Right lobe of liver (tissue), 6 donors: Measurements from ENCODE around the gene ATP1A3. TPM values are rescaled to one million over a fixed set of nuclear protein-coding genes. Genes with fewer than 3 reads are reported as not detected.

ENCODE experiments used
- ATAC-seq, 4 donors: fragments of 200-7000 bp; cut with Tn5 transposase; one replicate each; pipeline ENCODE4 v1.9.1; 2020; ENCODE audit warnings: mild to moderate bottlenecking in 4 of 4, moderate library complexity in 4 of 4
- DNase-seq, 3 donors: peaks; one replicate each; pipeline ENCODE4 v3.0.0-alpha.2; 2020
- H3K27ac ChIP-seq, 3 donors: fragments of 200-600 bp; one replicate each; pipeline ENCODE4 v1.8.0; 2022
- H3K27me3 ChIP-seq, 2 donors: fragments of 200-600 bp; one replicate each; pipeline ENCODE4 v1.8.0; 2022
- H3K36me3 ChIP-seq, 4 donors: fragments of 200-600 bp; sonication (generic) in 1 of 4; one replicate each; pipeline versions ENCODE4 v1.5.1 to v1.8.0; 2017 to 2022; ENCODE audit warnings: control low read depth in 1 of 4
- H3K4me1 ChIP-seq, 4 donors: fragments of 200-600 bp; sonication (generic) in 1 of 4; one replicate each; pipeline versions ENCODE4 v1.5.1 to v1.8.0; 2017 to 2022; ENCODE audit warnings: control low read depth in 1 of 4
- H3K4me3 ChIP-seq, 3 donors: fragments of 200-600 bp; one replicate each; pipeline ENCODE4 v1.8.0; 2022
- H3K9me3 ChIP-seq, 4 donors: fragments of 200-600 bp; sonication (generic) in 1 of 4; one replicate each; pipeline versions ENCODE4 v1.5.1 to v1.8.0; 2017 to 2022; ENCODE audit warnings: control low read depth in 1 of 4
- CTCF ChIP-seq, 4 donors: fragments of 200-600 bp in 3 of 4; fragments of 450-650 bp in 1 of 4; IDR thresholded peaks; one replicate each; pipeline versions ENCODE4 v1.5.1 to v1.8.0; 2016 to 2022; ENCODE audit warnings: antibody characterized with exemption in 4 of 4, mild to moderate bottlenecking in 2 of 4
- POLR2A ChIP-seq: fragments of 450-650 bp; IDR thresholded peaks from one replicate; pipeline ENCODE4 v1.6.1; 2017; ENCODE audit warnings: antibody characterized with exemption, mild to moderate bottlenecking
- WGBS: methylation state at CpG from one replicate; pipeline ENCODE4 v1.1.6; 2018; ENCODE audit warnings: low coverage, low lambda C conversion rate; ENCODE audit not compliant: insufficient coverage; ENCODE audit errors: missing lambda C conversion rate; 5-methylcytosine and 5-hydroxymethylcytosine counted together
- intact Hi-C, 2 donors: fragments of 100-400 bp; cut with DNase I; formaldehyde crosslinking; loops; one replicate each; pipeline versions ENCODE4 v1.11.2 to v1.14.1; 2022
- total RNA-seq, 6 experiments: library from RNA; depleted of rRNA in 2 of 6; stranded (reverse); fragments of >200 nt in 2 of 6; fragmentation: NEBNext Ultra II Directional in 3 of 6; extraction: Animal tissue kit (Norgen Biotek cat#: 25700) in 3 of 6; gene quantifications; one replicate each; pipeline versions ENCODE4 v1.1.0 to v1.2.4, GENCODE V29; 2016 to 2023
- donor health status: DM: no; HTN: yes; CAD: no.
- donor health status: DM: no; HTN: no; CAD: no.
- donor health status: DM: no; HTN: no; CAD: no.
- donor health status: DM: no; HTN: yes; CAD: no.
- donor health status: DM: no; HTN: yes; CAD: no.

ATP1A3 gene
- total RNA-seq, 6 experiments from 2014 or later: 0.07 TPM; not detected in 4

GRCh38 chr19:41917676-41918075 is 76.4 kb downstream of the ATP1A3 start:
- DNase-seq: no peak
- no peaks in the 10 kb centered on the region for H3K4me1 ChIP-seq
- H3K4me3 ChIP-seq: no peak overlapping the region
- intact Hi-C loops: no loop called here
- H3K27ac ChIP-seq: no peak overlapping the region
- no peak for ATAC-seq
- 25% methylated on average over 5 of the region's 12 CpGs for WGBS
- H3K36me3 ChIP-seq: no peaks in the 10 kb centered on the region
- H3K9me3 ChIP-seq: no peaks in the 10 kb centered on the region
- peaks cover 0 to 3% of the 10 kb centered on the region in 2 donors for H3K27me3 ChIP-seq
- TF ChIP-seq CTCF (IDR thresholded peaks at IDR 0.05) (no peak), POLR2A (no peak)

Other genes with a start within 250 kb of the ATP1A3 start
- under 1 TPM in 4 of 6 experiments, not detected in 2; 0.18 to 0.44 (median 0.23) TPM for gene CEACAM6, start 238.7 kb downstream of the ATP1A3 start, total RNA-seq
- gene CEACAM3, start 197.6 kb downstream of the ATP1A3 start, total RNA-seq: under 1 TPM; 0.42 to 0.73 (median 0.51) TPM
- gene LYPD4, start 149.5 kb downstream of the ATP1A3 start, total RNA-seq: not detected
- gene DMRTC2, start 149.2 kb downstream of the ATP1A3 start, total RNA-seq: not detected
- gene RPS19, start 134.0 kb downstream of the ATP1A3 start, total RNA-seq: 100 to 1,000 TPM; 347 to 556 (median 499) TPM
- gene CD79A, start 117.0 kb downstream of the ATP1A3 start, total RNA-seq: under 1 TPM in 4 of 6 experiments, not detected in 2; 0.18 to 0.71 (median 0.39) TPM
- gene ARHGEF1, start 111.0 kb downstream of the ATP1A3 start, total RNA-seq: 10 to 100 TPM; 25.3 to 39.7 (median 30.2) TPM
- not detected for gene ERFL, start 65.8 kb downstream of the ATP1A3 start, total RNA-seq
- gene RABAC1, start 34.9 kb downstream of the ATP1A3 start, total RNA-seq: 100 to 1,000 TPM in 2 of 6 experiments, 10 to 100 TPM in 4; 53.6 to 124 (median 75.8) TPM
- gene GRIK5, start 76.0 kb upstream of the ATP1A3 start, total RNA-seq: under 1 TPM in 4 of 6 experiments, not detected in 2; 0.15 to 0.42 (median 0.17) TPM
- gene ZNF574, start 81.9 kb upstream of the ATP1A3 start, total RNA-seq: 1 to 10 TPM; 4.3 to 5.8 (median 4.7) TPM
- 1 to 10 TPM in 3 of 6 experiments, under 1 TPM in 3; 0.18 to 3.0 (median 1.00) TPM for gene POU2F2, start 138.2 kb upstream of the ATP1A3 start, total RNA-seq
- gene DEDD2, start 223.4 kb upstream of the ATP1A3 start, total RNA-seq: 10 to 100 TPM in 5 of 6 experiments, 1 to 10 TPM in 1; 8.1 to 18.0 (median 15.0) TPM
- gene ZNF526, start 226.1 kb upstream of the ATP1A3 start, total RNA-seq: 1 to 10 TPM; 1.9 to 3.9 (median 3.4) TPM
- 10 to 100 TPM; 12.3 to 14.8 (median 13.5) TPM for gene GSK3A, start 248.4 kb upstream of the ATP1A3 start, total RNA-seq